OCI-LY1 (cell line): Measurements from ENCODE around the gene AHDC1.

Experiments
- CTCF ChIP-seq: fragments of 200-600 bp; sonication (generic), shearing (Covaris generic); IDR thresholded peaks from 2 replicates; pipeline ENCODE4 v1.5.1; 2017; ENCODE audit warnings: mild to moderate bottlenecking, antibody characterized with exemption, low read length, moderate library complexity, mixed read lengths
- EZH2 ChIP-seq: fragments of 200-600 bp; sonication (generic), shearing (Covaris generic); IDR thresholded peaks from 2 replicates; pipeline ENCODE4 v1.8.0; 2017; ENCODE audit warnings: borderline replicate concordance, mixed run types, mild to moderate bottlenecking, antibody characterized with exemption, low read length, moderate library complexity, mixed read lengths

GRCh38 chr1:27650539-27651175 lies 46.7 kb upstream of the AHDC1 start:
- TF ChIP-seq CTCF (no peak), EZH2 (no peak)
